MM.1S (cell line): ENCODE measurements around the gene TSPAN12.

Source experiments
- EZH2 ChIP-seq: fragments of 300-600 bp; sonication (generic); optimal IDR thresholded peaks from 2 replicates; pipeline ENCODE3; 2017; ENCODE audit warnings: low read depth, mild to moderate bottlenecking, antibody characterized with exemption, low read length, mixed read lengths
- EZH2phosphoT487 ChIP-seq: fragments of 300-600 bp; sonication (generic); IDR thresholded peaks from 2 replicates; pipeline ENCODE4 v1.6.1; 2018; ENCODE audit warnings: antibody characterized with exemption, low read length
- TF ChIP-seq, protein P1 (sequence below): fragments of 300-600 bp; sonication (generic); IDR thresholded peaks from 2 replicates; pipeline ENCODE4 v1.5.1; 2016; ENCODE audit warnings: antibody characterized with exemption, low read length, mixed read lengths

DNA sequence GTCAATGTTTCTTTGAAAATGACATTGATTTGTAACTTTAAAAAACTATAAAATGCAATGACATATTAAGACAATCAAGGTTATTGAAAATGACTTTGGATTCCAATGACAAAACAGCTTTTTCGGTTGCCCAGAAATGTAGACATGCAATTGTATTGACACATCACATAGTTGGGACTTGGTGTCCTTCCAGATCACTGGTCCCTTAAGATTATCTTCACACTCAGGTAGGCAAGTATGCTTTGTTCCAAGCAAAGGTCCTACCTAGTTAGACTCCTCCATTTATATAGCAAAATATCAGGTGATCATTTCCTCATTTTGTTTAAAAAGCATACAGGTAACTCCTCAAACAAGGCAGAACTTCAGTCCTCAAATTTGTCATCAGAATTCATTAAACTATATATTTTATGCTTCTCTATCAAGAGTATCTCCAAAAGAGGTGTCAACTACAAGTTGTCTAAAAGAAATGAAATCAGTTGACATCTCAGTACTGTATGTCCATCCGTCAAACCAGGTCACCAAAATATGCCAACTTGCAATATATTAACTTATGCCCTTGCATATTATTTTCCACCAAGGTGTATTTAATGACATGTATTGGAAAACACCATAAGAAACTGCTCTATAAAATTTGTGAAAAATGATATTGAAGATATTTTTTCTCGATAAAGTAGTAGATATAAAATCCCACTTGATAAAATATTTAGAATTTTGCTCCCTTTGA is 64.6 kb downstream of the TSPAN12 start:
- TF ChIP-seq, protein P1, sequence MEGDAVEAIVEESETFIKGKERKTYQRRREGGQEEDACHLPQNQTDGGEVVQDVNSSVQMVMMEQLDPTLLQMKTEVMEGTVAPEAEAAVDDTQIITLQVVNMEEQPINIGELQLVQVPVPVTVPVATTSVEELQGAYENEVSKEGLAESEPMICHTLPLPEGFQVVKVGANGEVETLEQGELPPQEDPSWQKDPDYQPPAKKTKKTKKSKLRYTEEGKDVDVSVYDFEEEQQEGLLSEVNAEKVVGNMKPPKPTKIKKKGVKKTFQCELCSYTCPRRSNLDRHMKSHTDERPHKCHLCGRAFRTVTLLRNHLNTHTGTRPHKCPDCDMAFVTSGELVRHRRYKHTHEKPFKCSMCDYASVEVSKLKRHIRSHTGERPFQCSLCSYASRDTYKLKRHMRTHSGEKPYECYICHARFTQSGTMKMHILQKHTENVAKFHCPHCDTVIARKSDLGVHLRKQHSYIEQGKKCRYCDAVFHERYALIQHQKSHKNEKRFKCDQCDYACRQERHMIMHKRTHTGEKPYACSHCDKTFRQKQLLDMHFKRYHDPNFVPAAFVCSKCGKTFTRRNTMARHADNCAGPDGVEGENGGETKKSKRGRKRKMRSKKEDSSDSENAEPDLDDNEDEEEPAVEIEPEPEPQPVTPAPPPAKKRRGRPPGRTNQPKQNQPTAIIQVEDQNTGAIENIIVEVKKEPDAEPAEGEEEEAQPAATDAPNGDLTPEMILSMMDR, result no peak
- TF ChIP-seq EZH2phosphoT487 (no peak), EZH2 (no peak)
